GM21526 (cell line): ENCODE results near the gene PGAM2.

Source experiments
- ATAC-seq: cut with Tn5 transposase; IDR thresholded peaks from one replicate; pipeline ENCODE4 v1.9.1; 2021; ENCODE audit warnings: moderate library complexity; ENCODE audit not compliant: unreplicated experiment, low FRiP score

PGAM2 gene

GRCh38 chr7:44067064-44067951 is 1.9 kb upstream of the PGAM2 start:
- ATAC-seq, result no peak

- no peak for ATAC-seq
Measured at GRCh38 chr7:44066494-44067063, 1.2 kb upstream of the PGAM2 start.

- no peak for ATAC-seq
Measured at GRCh38 chr7:44066111-44066460, 719 bp upstream of the PGAM2 start.

- ATAC-seq, result no peak
Measured at GRCh38 chr7:44064791-44065430, 456 bp downstream of the PGAM2 start.

GRCh38 chr7:44063894-44064651 is 1.3 kb downstream of the PGAM2 start:
- no peak for ATAC-seq

- ATAC-seq, result no peak
Measured at GRCh38 chr7:44063547-44063893, 1.8 kb downstream of the PGAM2 start.

- no peak for ATAC-seq
Measured at GRCh38 chr7:44062903-44063295, 2.5 kb downstream of the PGAM2 start.

- ATAC-seq, result no peak
Measured at GRCh38 chr7:44062180-44062902, 3.0 kb downstream of the PGAM2 start.

GRCh38 chr7:44061645-44062179 is 3.7 kb downstream of the PGAM2 start:
- ATAC-seq, result no peak

- no peak for ATAC-seq
Measured at GRCh38 chr7:44060948-44061644, 4.3 kb downstream of the PGAM2 start.

GRCh38 chr7:44060091-44060947 is 5.0 kb downstream of the PGAM2 start:
- no peak for ATAC-seq

GRCh38 chr7:44059219-44060090 is 5.9 kb downstream of the PGAM2 start:
- ATAC-seq, result no peak

- ATAC-seq, result no peak
Measured at GRCh38 chr7:44058759-44059218, 6.6 kb downstream of the PGAM2 start.

GRCh38 chr7:44057849-44058758 is 7.3 kb downstream of the PGAM2 start:
- no peak for ATAC-seq

- no peak for ATAC-seq
Measured at GRCh38 chr7:44057181-44057848, 8.1 kb downstream of the PGAM2 start.

GRCh38 chr7:44056681-44057080 is 8.7 kb downstream of the PGAM2 start:
- no peak for ATAC-seq
